Esophagus squamous epithelium (tissue), 4 donors: ENCODE data around the gene ASCC2.
"Not testable (repeated sequence)": the region's sequence is repeated elsewhere in the genome, so short reads cannot be mapped to it uniquely, and the experiment has no call there.

Experiments used
- POLR2A ChIP-seq, 4 donors: fragments of 450-650 bp; IDR thresholded peaks; one replicate each; pipeline ENCODE4 v1.6.1; 2017; ENCODE audit warnings: antibody characterized with exemption in 4 of 4, mild to moderate bottlenecking in 4 of 4, moderate library complexity in 3 of 4
- TF ChIP-seq, protein P1 (sequence below), 6 experiments: fragments of 450-650 bp in 4 of 6; fragments of 200-600 bp in 2 of 6; sonication (generic) in 2 of 6; IDR thresholded peaks; one replicate each; pipeline ENCODE4 v1.5.1; 2016 to 2019; ENCODE audit warnings: antibody characterized with exemption in 6 of 6, mild to moderate bottlenecking in 4 of 6, moderate library complexity in 4 of 6

DNA sequence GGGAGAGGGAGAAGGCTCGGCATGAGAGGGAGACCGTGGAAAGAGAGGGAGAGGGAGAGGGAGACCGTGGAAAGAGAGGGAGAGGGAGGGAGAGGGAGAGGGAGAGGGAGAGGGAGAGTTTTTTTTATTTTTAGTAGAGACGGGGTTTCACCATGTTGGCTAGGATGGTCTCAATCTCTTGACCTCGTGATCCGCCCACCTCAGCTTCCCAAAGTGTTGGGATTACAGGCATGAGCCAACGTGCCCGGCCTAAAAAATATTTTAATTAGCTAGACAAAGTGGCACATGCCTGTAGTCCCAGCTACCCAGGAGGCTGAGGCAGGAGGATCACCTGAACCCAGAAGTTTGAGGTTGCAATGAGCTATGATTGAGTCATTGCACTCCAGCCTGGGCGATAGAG, 21.0 kb upstream of the ASCC2 start:
- TF ChIP-seq, protein P1, sequence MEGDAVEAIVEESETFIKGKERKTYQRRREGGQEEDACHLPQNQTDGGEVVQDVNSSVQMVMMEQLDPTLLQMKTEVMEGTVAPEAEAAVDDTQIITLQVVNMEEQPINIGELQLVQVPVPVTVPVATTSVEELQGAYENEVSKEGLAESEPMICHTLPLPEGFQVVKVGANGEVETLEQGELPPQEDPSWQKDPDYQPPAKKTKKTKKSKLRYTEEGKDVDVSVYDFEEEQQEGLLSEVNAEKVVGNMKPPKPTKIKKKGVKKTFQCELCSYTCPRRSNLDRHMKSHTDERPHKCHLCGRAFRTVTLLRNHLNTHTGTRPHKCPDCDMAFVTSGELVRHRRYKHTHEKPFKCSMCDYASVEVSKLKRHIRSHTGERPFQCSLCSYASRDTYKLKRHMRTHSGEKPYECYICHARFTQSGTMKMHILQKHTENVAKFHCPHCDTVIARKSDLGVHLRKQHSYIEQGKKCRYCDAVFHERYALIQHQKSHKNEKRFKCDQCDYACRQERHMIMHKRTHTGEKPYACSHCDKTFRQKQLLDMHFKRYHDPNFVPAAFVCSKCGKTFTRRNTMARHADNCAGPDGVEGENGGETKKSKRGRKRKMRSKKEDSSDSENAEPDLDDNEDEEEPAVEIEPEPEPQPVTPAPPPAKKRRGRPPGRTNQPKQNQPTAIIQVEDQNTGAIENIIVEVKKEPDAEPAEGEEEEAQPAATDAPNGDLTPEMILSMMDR (IDR thresholded peaks at IDR 0.05), result not testable (repeated sequence)
- not testable (repeated sequence) for TF ChIP-seq POLR2A (IDR thresholded peaks at IDR 0.05)
